Stimulated activated CD8-positive, alpha-beta memory T cell treated with anti-CD3 and anti-CD28 coated beads, Interleukin-2, amount 100 ng/mL, for 48 hours (primary cell): ENCODE measurements around the gene SRSF11.
A peak's percentile ranks its signal among the peaks of the same experiment; 100 is the strongest.
"Not testable (repeated sequence)": the region's sequence is repeated elsewhere in the genome, so short reads cannot be mapped to it uniquely, and the experiment has no call there.

Source experiments
- DNase-seq, 2 donors: peaks; one replicate each; pipeline ENCODE4 v3.0.0-alpha.2; 2020; ENCODE audit warnings: low read depth in 2 of 2

Gene SRSF11

GRCh38 chr1:70221238-70222121, at the start of gene SRSF11:
SRSF11 (plus strand) TSS chr1:70221380; CDS start chr1:70221637, 257 bp downstream.
- DNase-seq: peak; percentile 96 to 97

- no peak for DNase-seq
Measured at GRCh38 chr1:70171512-70171911, 49.7 kb upstream of the SRSF11 start.

DNA sequence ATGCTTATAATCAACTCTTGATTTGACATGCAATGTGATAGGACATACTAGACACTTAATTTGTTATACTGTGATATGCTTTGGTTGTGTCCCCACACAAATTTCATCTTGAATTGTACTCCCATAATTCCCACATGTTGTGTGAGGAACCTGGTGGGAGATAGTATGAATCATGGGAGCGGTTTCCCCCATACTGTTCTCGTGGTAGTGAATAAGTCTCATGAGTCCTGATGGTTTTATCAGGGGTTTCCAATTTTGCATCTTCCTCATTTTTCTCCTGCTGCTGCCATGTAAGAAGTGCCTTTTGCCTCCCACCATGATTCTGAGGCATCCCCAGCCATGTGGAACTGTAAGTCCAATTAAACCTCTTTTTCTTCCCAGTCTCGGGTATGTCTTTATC, 36.0 kb upstream of the SRSF11 start:
- not testable (repeated sequence) for DNase-seq

GRCh38 chr1:70188522-70188921, 32.7 kb upstream of the SRSF11 start:
- DNase-seq: no peak

DNA sequence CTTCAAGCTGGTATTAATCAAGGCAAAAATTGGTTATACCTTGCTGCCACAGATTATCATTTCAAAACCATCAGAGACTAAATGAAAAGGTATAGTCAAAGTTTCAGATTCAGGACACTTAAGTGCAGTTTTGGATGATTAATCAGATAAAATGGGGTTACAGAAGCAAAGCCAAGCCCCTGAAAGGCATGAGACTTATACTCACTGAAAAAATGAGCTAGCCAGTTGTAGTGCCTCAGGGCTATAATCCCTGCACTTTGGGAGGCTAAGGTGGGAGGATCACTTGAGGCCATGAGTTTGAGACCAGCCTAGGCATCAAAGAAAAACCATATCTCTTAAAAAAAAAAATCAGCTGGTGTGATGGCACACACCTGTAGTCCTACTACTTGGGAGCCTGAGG, 31.0 kb upstream of the SRSF11 start:
- no peak for DNase-seq

DNA sequence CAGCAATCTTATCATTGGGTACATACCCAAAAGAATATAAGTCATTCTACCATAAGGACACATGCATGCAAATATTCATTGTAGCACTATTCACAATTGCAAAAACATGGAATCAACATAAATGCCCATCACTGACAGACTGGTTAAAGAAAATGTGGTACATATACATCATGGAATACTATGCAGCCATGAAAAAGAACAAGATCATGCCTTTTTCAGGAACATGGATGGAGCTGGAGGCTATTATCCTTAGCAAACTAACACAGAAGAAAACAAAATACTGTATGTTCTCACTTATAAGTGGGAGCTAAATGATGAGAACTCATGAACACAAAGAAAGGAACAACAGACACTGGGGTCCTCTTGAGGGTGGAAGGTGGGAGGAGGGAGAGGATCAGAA, 28.7 kb upstream of the SRSF11 start:
- not testable (repeated sequence) for DNase-seq

DNA sequence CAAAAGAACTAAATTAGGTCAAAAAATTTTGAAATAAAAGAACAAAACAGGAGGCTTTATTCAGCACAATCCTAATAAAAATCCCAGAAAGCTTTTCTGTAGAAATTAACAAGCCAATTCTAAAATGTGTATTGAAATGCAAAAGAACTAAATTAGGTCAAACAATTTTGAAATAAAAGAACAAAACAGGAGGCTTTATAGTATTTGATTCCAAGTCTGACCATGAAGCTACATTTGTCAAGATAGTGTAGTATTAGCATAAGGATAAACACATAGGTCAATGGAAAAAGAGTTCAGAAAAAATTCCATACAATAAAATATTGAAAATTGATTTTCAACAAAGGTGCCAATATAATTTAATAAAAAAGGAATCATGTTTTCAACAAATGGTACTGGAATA, 26.6 kb upstream of the SRSF11 start:
- no peak for DNase-seq

GRCh38 chr1:70195342-70195741, 25.8 kb upstream of the SRSF11 start:
- no peak for DNase-seq

DNA sequence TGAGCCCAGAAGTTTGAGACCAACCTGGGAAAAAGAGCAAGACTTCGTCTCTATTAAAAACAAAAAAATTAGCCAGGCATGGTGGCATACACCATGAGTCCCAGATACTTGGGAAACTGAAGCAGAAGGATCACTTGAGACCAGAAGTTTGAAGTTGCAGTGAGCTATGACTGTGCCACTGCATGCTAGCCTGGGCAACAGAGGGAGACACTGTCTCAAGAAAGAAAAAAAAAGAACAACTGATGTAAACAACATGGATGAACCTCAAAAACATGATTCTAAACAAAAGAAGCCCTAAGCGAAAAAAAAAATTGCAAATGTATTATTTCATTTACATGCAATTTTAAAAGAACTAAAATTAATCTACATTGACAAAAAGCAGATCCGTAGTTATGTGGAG, 24.8 kb upstream of the SRSF11 start:
- no peak for DNase-seq

GRCh38 chr1:70200065-70200464, 21.1 kb upstream of the SRSF11 start:
- DNase-seq: no peak

GRCh38 chr1:70202173-70202758, 18.9 kb upstream of the SRSF11 start:
- no peak for DNase-seq

DNA sequence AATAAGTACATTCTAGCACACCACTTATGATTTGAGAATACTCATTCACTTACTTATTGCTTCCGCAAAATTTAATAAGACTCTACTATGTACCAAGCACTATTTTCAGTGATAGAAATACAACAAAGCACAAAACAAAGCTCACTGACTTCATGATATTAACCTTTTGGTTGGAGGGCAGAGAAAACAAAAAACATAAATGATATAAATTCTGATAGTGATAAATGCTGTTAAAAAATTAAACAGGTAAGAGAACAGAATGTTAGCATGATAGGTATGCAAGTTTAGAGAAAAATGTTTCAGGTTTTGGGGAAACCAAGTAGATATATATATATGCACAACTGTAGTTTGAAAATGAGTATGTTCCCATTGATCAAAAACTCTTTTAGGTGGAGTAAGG, 17.0 kb upstream of the SRSF11 start:
- no peak for DNase-seq

DNA sequence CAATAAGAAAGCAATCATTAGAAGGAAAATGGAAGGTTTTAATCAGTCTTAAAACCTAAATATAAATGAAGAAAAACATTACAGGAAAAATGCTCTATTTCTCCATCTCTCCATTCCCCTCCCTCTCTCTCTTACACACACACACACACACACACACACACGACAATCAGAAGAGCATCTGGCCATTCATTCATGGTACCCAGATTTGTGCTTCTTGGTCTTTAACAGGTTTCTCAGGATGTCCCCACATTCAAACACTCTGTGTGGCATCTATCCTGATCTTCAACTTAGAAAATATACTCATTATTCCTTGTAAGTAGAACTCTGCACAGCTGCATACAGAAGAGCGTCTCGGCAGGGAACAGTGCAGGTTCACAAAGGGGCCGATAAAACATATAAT, 16.6 kb upstream of the SRSF11 start:
- DNase-seq: no peak

DNA sequence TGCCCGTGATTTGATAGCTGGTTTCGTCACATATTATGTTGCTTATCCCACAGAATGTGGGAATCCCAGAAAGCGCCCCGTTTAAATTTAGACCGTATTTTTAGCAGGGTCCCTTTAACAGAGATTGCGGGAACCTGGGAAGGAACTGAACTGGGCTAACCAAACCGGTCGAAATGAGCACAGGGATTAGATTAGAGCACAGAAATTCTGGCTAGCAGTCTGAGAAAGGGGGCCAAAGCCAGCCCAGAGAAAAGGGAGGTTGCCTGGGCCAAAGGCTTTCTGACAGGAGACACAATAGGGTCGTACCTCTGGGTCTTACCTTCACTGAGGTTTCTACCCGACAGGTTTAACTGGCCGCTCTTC, 16.1 kb upstream of the SRSF11 start:
- DNase-seq: no peak

GRCh38 chr1:70205434-70206118, 15.6 kb upstream of the SRSF11 start, which contains the start of gene LRRC40:
LRRC40 (minus strand) TSS chr1:70205579; CDS start chr1:70205540, 39 bp downstream.
- DNase-seq: peak; percentile 89 to 96

DNA sequence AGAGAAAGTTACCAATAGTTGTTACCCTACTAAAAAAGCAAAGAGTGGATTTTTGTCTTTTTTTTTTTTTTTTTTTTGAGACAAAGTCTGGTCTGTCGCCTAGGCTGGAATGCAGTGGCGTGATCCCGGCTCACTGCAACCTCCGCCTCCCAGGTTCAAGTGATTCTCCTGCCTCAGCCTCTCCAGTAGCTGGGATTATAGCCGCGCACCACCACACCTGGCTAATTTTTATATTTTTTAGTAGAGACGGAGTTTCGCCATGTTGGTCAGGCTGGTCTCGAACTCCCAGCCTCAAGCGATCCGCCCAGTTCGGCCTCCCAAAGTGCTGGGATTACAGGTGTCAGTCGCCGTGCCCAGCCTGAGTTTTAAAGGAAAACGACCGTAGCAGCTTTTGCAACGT, 14.3 kb upstream of the SRSF11 start:
- DNase-seq: not testable (repeated sequence)

DNA sequence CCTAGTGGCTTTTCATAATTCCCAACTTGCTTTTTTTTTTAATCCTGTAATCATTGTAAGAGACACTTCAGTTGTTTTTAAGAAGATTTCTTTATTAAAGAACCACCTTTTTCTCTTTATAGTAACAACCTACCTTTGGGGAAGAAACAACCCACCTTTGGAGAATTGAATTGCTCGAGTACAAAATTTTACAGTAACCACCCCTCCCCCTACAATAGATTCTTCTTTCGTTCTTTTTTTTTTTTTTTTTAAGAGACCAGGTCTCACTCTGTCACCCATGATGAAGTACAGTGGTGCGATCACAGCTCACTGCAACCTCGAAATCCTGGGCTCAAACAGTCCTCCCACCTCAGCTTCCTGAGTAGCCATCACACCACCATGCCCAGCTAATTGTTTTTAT, 13.7 kb upstream of the SRSF11 start:
- no peak for DNase-seq

DNA sequence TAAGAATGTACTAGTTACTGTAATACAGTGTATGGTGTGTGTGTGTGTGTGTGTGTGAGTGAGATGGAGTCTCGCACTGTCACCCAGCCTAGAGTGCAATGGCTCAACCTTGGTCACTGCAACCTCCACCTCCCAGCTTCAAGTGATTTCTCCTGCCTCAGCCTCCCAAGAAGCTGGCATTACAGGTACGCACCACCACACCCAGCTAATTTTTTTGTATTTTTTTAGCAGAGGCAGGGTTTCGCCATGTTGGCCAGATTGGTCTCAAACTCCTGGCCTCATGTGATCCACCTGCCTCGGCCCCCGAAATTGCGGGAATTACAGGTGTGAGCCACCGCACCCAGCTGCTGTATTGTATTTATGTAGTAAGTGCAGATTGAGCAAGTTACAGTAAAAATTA, 12.9 kb upstream of the SRSF11 start:
- no peak for DNase-seq

- DNase-seq: no peak
Measured at GRCh38 chr1:70210820-70211219, 10.4 kb upstream of the SRSF11 start.

DNA sequence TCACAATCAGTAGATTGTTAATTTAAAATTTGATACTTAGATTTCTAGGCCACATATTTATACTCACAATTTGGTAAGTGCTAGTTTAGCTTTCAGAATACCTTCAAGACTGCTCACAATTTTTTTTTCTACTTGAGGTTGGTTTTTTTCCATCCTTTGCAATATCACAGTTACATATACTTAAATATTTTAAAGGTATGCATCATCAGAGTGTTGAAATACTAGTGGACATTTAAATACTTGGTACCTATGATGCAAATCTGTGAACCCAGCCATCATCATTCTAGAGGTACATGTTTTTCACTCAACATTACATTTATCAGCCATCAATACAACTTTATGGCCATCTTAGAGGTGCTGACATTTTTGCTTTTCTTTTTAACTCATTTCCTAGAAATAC, 9.6 kb upstream of the SRSF11 start:
- no peak for DNase-seq

- no peak for DNase-seq
Measured at GRCh38 chr1:70220015-70220414, 1.2 kb upstream of the SRSF11 start.

DNA sequence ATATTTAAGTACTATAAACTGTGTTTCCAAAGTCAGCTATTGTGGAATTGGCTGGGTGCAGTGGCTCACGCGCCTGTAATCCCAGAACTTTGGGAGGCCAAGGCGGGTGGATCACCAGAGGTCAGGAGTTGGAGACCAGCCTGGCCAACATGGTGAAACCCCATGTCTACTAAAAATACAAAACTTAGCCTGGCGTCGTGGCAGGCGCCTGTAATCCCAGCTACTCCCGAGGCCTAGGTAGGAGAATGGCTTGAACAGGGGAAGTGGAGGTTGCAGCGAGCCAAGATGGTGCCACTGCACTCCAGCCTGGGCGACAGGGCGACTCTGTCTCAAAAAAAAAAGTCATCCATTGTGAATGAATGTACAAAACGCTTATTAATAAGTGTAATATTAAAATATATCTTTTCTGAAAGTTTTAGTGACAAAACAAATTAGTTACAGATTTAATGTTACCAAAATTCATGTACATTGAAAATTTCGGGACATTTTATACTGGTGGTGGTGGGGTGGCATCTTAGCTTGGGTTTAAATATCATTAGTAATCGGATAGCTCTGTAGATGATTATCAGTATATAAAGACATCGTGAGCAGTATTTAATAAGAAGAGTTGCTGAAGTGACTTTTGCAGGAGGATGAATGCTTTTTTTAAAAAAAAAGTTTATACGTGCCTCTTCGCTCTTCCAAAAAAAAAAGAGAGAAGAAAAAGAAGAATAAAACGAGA, 503 bp upstream of the SRSF11 start:
- no peak for DNase-seq
